GM12874 (cell line): ENCODE data around the gene BPIFB6.

Experiments used
- CTCF ChIP-seq: IDR thresholded peaks from 2 replicates; pipeline ENCODE4 v1.5.1; 2011; ENCODE audit warnings: low read depth, mild to moderate bottlenecking, control low read depth, low read length, moderate library complexity; ENCODE audit not compliant: insufficient read depth

Gene BPIFB6

GRCh38 chr20:33053291-33054106, 22.1 kb downstream of the BPIFB6 start, which contains the start of gene BPIFB3:
Gene BPIFB3, plus strand, starts transcription at chr20:33053903. Its CDS starts 1,533 bp downstream, at chr20:33055436.
- TF ChIP-seq CTCF = no peak

GRCh38 chr20:33054381-33054780, 22.9 kb downstream of the BPIFB6 start:
- TF ChIP-seq CTCF = no peak

GRCh38 chr20:33054791-33055190, 23.3 kb downstream of the BPIFB6 start:
- no peak for TF ChIP-seq CTCF

GRCh38 chr20:33059136-33059535, 27.7 kb downstream of the BPIFB6 start:
- no peak for TF ChIP-seq CTCF

- no peak for TF ChIP-seq CTCF
Measured at GRCh38 chr20:33059741-33060390, 28.4 kb downstream of the BPIFB6 start.

GRCh38 chr20:33061658-33062028, 30.2 kb downstream of the BPIFB6 start:
- TF ChIP-seq CTCF = no peak

- no peak for TF ChIP-seq CTCF
Measured at GRCh38 chr20:33062105-33062824, 30.8 kb downstream of the BPIFB6 start.
